ENCODE results near the gene RNF4. TPM values are rescaled to one million over a fixed set of nuclear protein-coding genes. Genes with fewer than 3 reads are reported as not detected.

Gene RNF4
- total RNA-seq, 1 experiment from 2014 or later = 92.0 TPM

- H2BK12ac ChIP-seq (ENCODE audit: insufficient read length, low read depth, low read length) = no peak overlapping the region
- no peaks in the 10 kb centered on the region for H3K79me1 ChIP-seq (ENCODE audit: insufficient read depth, low read depth, low read length, poor library complexity, severe bottlenecking)
- H2BK5ac ChIP-seq (ENCODE audit: insufficient read length, low read length) = no peak overlapping the region
- DNase-seq = no peak
- H2AFZ ChIP-seq (ENCODE audit: low read length) = no peak overlapping the region
- no peak overlapping the region for H2BK120ac ChIP-seq (ENCODE audit: low read depth, low read length, poor library complexity, severe bottlenecking)
- Mint-ChIP-seq H3K9me3 (no peaks in the 10 kb centered on the region), H3K27ac (no peak overlapping the region), H3K4me3 (no peak overlapping the region), H3K36me3 (ENCODE audit: insufficient read depth in 1 of 3, low read depth in 3 of 3) (no peaks in the 10 kb centered on the region), H3K4me1 (peaks cover 0 to 4% of the 10 kb centered on the region in 2 experiments; a peak in 3 of 4 replicates), H3K27me3 (ENCODE audit: low read depth) (peaks cover 3% of the 10 kb centered on the region)
- no peaks in the 10 kb centered on the region for H3K23me2 ChIP-seq (ENCODE audit: insufficient read length, low read depth, low read length, poor library complexity, severe bottlenecking)
- H4K20me1 ChIP-seq (ENCODE audit: control insufficient read depth, insufficient read depth, insufficient read length) = no peaks in the 10 kb centered on the region
- no peaks in the 10 kb centered on the region for H3K79me2 ChIP-seq (ENCODE audit: insufficient read depth, low read length)
- H2BK20ac ChIP-seq (ENCODE audit: low read depth, low read length, poor library complexity, severe bottlenecking) = no peak overlapping the region
- no peak overlapping the region for H3K4me2 ChIP-seq (ENCODE audit: insufficient read depth, insufficient read length, low read length)
- H3K14ac ChIP-seq (ENCODE audit: insufficient read depth, low read length) = no peak overlapping the region
- no peak overlapping the region for H3K27ac ChIP-seq (ENCODE audit: insufficient read length, low read depth, low read length)
- WGBS (ENCODE audit: extremely low coverage, insufficient read length, low lambda C conversion rate) = no CpG with 5 or more reads among the region's 6 CpGs
- H3K9ac ChIP-seq (ENCODE audit: extremely low read depth, insufficient read length, low read length) = no peak overlapping the region
- no peak overlapping the region for H4K5ac ChIP-seq (ENCODE audit: insufficient read length, low read depth, low read length)
- no peak overlapping the region for H2AK5ac ChIP-seq (ENCODE audit: insufficient read length, low read length)
- H3T11ph ChIP-seq (ENCODE audit: low read length) = no peak overlapping the region
- no peak overlapping the region for H4K8ac ChIP-seq (replicated peaks; ENCODE audit: insufficient read length, low read depth, low read length)
- H3K9me3 ChIP-seq (ENCODE audit: control insufficient read depth, low read depth, low read length) = no peaks in the 10 kb centered on the region
- no peak overlapping the region for H3K4ac ChIP-seq (ENCODE audit: low read depth, low read length)
- no peak for TF ChIP-seq CTCF (conservative IDR thresholded peaks at IDR 0.05)
- no peak overlapping the region for H3K23ac ChIP-seq (ENCODE audit: insufficient read length, low read depth, low read length)
- no peak overlapping the region for H2BK15ac ChIP-seq (ENCODE audit: low read depth, low read length)
- H3K18ac ChIP-seq (ENCODE audit: insufficient read length, low read depth, low read length) = no peak overlapping the region
- H3K27me3 ChIP-seq (ENCODE audit: insufficient read depth, low read length) = no peaks in the 10 kb centered on the region
- H3K4me1 ChIP-seq (ENCODE audit: insufficient read depth, low read length) = no peaks in the 10 kb centered on the region; the same call in 1 of the 2 replicates
- H4K91ac ChIP-seq (ENCODE audit: insufficient read length, low read depth, low read length) = no peak overlapping the region
- no peak overlapping the region for H3K56ac ChIP-seq (ENCODE audit: insufficient read length, low read depth, low read length)
Observed at GRCh38 chr4:2445571-2445970, 23.3 kb upstream of the RNF4 start.
